GM12875 (cell line): ENCODE results near the gene GPATCH2L.

Experiments
- H3K4me3 ChIP-seq: one replicate; pipeline ENCODE4 v1.5.1; 2011; ENCODE audit warnings: low read depth, low read length, control low read depth
- CTCF ChIP-seq: IDR thresholded peaks from 2 replicates; pipeline ENCODE4 v1.5.1; 2011; ENCODE audit warnings: low read depth, mild to moderate bottlenecking, control low read depth, inconsistent platforms, low read length, moderate library complexity, borderline replicate concordance; ENCODE audit not compliant: insufficient read depth

Gene GPATCH2L

GRCh38 chr14:76262641-76263040, 110.9 kb downstream of the GPATCH2L start:
- TF ChIP-seq CTCF: no peak
- no peak overlapping the region for H3K4me3 ChIP-seq
